GM12878 (cell line): Measurements from ENCODE around the gene POMT1.

Experiments used
- BRCA1 ChIP-seq: IDR thresholded peaks from 2 replicates; pipeline ENCODE4 v1.6.1; 2011; ENCODE audit warnings: low read depth, low read length, improper control_type of control experiment
- CHD2 ChIP-seq: IDR thresholded peaks from 2 replicates; pipeline ENCODE4 v1.6.1; 2011; ENCODE audit warnings: low read depth, low read length, improper control_type of control experiment, borderline replicate concordance
- CTCF ChIP-seq, 3 experiments: IDR thresholded peaks in 2 of 3; conservative IDR thresholded peaks in 1 of 3; 2 replicates each; pipeline ENCODE4 v1.5.1; 2011; ENCODE audit warnings: low read depth in 3 of 3, low read length in 3 of 3, mild to moderate bottlenecking in 3 of 3, control low read depth in 2 of 3, moderate library complexity in 2 of 3, inconsistent platforms in 1 of 3, mixed read lengths in 1 of 3; ENCODE audit not compliant: control insufficient read depth in 2 of 3, insufficient read depth in 1 of 3; ENCODE audit errors: extremely low read depth in 1 of 3
- EZH2 ChIP-seq: IDR thresholded peaks from 2 replicates; pipeline ENCODE4 v1.6.1; 2012; ENCODE audit warnings: low read depth, mild to moderate bottlenecking, control low read depth, inconsistent platforms, low read length, borderline replicate concordance; ENCODE audit not compliant: control insufficient read depth
- MAX ChIP-seq: IDR thresholded peaks from 2 replicates; pipeline ENCODE4 v1.6.1; 2012; ENCODE audit warnings: low read depth, low read length, improper control_type of control experiment
- MTA2 ChIP-seq: fragments of 450-650 bp; IDR thresholded peaks from 2 replicates; pipeline ENCODE4 v1.6.1; 2016; ENCODE audit warnings: low read depth, mild to moderate bottlenecking, moderate library complexity
- POLR2A ChIP-seq: IDR thresholded peaks from 2 replicates; pipeline ENCODE4 v1.6.1; 2011; ENCODE audit warnings: low read depth, mild to moderate bottlenecking, low read length
- POLR2AphosphoS2 ChIP-seq: IDR thresholded peaks from 2 replicates; pipeline ENCODE4 v1.6.1; 2011; ENCODE audit warnings: low read depth, mild to moderate bottlenecking, low read length, improper control_type of control experiment, moderate library complexity
- POLR2AphosphoS5 ChIP-seq: IDR thresholded peaks from 2 replicates; pipeline ENCODE4 v1.6.1; 2011; ENCODE audit warnings: mild to moderate bottlenecking, low read length, inconsistent platforms
- RCOR1 ChIP-seq: conservative IDR thresholded peaks from 2 replicates; pipeline ENCODE4 v1.6.1; 2012; ENCODE audit warnings: low read depth, low read length, improper control_type of control experiment
- SUZ12 ChIP-seq: fragments of 200-600 bp; sonication (generic); IDR thresholded peaks from one replicate; pipeline ENCODE4 v1.6.1; 2018; ENCODE audit warnings: antibody characterized with exemption, mild to moderate bottlenecking; ENCODE audit not compliant: unreplicated experiment
- TAF1 ChIP-seq: IDR thresholded peaks from 2 replicates; pipeline ENCODE4 v1.6.1; 2011; ENCODE audit warnings: mild to moderate bottlenecking, low read depth, low read length, borderline replicate concordance
- TARDBP ChIP-seq: IDR thresholded peaks from 2 replicates; pipeline ENCODE4 v1.6.1; 2016; ENCODE audit warnings: borderline replicate concordance
- TF ChIP-seq, protein P1 (sequence below): IDR thresholded peaks from 2 replicates; pipeline ENCODE4 v1.6.1; 2012; ENCODE audit warnings: low read depth, low read length, improper control_type of control experiment

DNA sequence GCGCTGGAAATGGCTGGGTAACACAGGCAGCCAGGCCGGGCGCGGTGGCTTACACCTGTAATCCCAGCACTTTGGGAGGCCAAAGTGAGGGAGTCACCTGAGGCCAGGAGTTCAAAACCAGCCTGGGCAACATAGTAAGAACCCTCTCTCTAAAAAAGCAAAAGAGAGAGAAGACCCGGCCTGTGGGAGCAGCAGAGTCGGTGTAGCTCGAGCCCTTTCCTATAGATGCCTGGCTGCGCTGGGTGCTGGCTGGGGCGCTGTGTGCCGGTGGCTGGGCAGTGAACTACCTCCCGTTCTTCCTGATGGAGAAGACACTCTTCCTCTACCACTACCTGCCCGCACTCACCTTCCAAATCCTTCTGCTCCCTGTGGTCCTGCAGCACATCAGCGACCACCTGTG, 19.1 kb downstream of the POMT1 start:
- TF ChIP-seq POLR2AphosphoS2 (no peak), POLR2AphosphoS5 (no peak), TAF1 (no peak), CTCF (IDR thresholded peaks at IDR 0.05 in 2 of 3, conservative IDR thresholded peaks at IDR 0.05 in 1 of 3; ENCODE audit: control insufficient read depth in 2 of 3, extremely low read depth in 1 of 3, insufficient read depth in 1 of 3, low read depth in 3 of 3, low read length in 3 of 3) (no peak), CHD2 (no peak), BRCA1 (no peak), POLR2A (no peak), RCOR1 (no peak), MAX (no peak), TARDBP (no peak), EZH2 (no peak), SUZ12 (no peak), MTA2 (no peak)
- TF ChIP-seq, protein P1, sequence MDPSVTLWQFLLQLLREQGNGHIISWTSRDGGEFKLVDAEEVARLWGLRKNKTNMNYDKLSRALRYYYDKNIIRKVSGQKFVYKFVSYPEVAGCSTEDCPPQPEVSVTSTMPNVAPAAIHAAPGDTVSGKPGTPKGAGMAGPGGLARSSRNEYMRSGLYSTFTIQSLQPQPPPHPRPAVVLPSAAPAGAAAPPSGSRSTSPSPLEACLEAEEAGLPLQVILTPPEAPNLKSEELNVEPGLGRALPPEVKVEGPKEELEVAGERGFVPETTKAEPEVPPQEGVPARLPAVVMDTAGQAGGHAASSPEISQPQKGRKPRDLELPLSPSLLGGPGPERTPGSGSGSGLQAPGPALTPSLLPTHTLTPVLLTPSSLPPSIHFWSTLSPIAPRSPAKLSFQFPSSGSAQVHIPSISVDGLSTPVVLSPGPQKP = no peak
